HG02642 (cell line): Measurements from ENCODE around the gene ANXA5.

ENCODE experiments used
- ATAC-seq: cut with Tn5 transposase; IDR thresholded peaks from one replicate; pipeline ENCODE4 v1.9.1; 2021; ENCODE audit warnings: mild to moderate bottlenecking; ENCODE audit not compliant: unreplicated experiment, poor library complexity

Gene ANXA5

GRCh38 chr4:121712783-121713182 is 16.0 kb upstream of the ANXA5 start:
- ATAC-seq: no peak

DNA sequence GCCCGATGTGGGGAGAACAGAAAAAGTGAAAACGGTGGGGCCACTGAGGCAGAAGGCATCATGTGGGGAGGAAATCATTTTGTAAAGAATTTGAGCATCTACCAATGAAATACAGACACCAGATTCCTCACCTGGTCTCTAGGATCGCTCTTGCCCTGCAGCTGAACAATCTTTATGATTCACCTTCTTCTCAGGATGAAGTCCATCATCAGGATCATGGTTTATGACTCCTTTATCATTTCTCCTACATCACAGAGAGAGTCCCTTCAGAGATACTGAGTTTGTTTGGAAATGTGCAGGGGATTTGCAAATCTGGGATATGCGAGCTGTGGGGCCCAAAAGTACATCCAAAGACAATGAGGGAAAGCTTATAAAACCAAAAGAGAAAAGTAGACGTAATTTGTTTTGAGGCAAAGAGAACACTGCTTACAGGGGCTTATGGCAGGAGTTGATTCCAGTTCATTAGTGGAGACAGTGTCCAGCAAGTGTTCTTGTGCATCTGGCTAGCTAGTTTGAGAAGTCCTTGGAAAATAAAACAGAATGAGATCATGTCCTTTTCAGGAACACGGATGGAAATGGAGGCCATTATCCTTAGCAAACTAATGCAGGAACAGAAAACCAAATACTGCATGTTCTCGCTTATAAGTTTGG is 15.3 kb upstream of the ANXA5 start:
- no peak for ATAC-seq

- peak; percentile 98 for ATAC-seq
These were observed 14.7 kb upstream of the ANXA5 start for GRCh38 chr4:121711263-121712000.

GRCh38 chr4:121709766-121710405 is 13.1 kb upstream of the ANXA5 start:
- ATAC-seq: no peak

GRCh38 chr4:121707344-121707743 is 10.6 kb upstream of the ANXA5 start:
- no peak for ATAC-seq

- ATAC-seq: no peak
These were observed 9.8 kb upstream of the ANXA5 start for GRCh38 chr4:121706595-121707021.

DNA sequence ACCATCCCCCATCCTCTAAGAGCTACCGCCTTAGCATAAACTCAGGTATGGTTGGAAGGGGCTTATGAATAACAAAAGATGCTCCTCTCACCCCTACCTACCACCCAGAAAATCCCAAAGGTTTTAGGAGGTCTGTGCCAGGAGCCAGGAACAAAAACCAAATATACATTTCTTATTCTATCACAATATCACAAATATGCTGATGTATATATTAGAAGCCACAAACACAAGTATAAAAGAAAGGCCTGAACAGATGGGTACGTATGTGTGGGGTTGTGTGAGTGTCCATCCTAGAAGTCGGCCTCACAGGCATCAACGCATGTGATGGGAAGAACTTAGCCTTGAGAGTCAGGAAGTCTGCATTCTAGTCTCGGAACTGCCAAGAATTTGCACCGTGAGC is 8.7 kb upstream of the ANXA5 start:
- ATAC-seq: no peak

GRCh38 chr4:121702136-121702535 is 5.4 kb upstream of the ANXA5 start:
- ATAC-seq: no peak

- no peak for ATAC-seq
These were observed 4.5 kb upstream of the ANXA5 start for GRCh38 chr4:121701263-121701662.

DNA sequence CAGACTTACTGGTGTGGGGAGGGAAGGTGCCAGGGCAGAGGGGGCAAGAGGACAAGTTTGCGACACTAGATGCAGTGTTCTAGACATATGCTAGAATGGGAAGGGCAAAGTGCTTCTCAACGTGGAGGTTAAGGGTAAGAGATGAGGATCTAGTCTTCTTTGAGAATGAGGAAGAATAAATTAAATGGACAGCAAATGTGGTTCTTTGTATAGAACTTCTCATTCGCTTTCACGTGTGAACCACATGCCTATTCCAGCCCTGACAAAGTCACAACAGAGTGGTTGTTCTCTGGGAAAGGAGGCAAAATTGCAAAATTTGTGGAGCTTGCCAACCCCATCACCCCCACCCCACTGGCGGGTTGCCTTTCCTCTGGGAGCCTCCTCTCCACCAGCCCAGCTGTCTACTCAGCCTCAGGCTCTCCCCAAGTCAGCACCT is 1.5 kb upstream of the ANXA5 start:
- no peak for ATAC-seq

GRCh38 chr4:121697564-121697963 is 784 bp upstream of the ANXA5 start:
- ATAC-seq: peak; percentile 11

- ATAC-seq: peak; percentile 33
These were observed 605 bp downstream of the ANXA5 start for GRCh38 chr4:121696170-121696580.

GRCh38 chr4:121693886-121694285 is 2.9 kb downstream of the ANXA5 start:
- no peak for ATAC-seq

- ATAC-seq: no peak
These were observed 3.3 kb downstream of the ANXA5 start for GRCh38 chr4:121693450-121693849.

GRCh38 chr4:121692261-121692660 is 4.5 kb downstream of the ANXA5 start:
- ATAC-seq: no peak

- no peak for ATAC-seq
These were observed 6.8 kb downstream of the ANXA5 start for GRCh38 chr4:121690001-121690400.

DNA sequence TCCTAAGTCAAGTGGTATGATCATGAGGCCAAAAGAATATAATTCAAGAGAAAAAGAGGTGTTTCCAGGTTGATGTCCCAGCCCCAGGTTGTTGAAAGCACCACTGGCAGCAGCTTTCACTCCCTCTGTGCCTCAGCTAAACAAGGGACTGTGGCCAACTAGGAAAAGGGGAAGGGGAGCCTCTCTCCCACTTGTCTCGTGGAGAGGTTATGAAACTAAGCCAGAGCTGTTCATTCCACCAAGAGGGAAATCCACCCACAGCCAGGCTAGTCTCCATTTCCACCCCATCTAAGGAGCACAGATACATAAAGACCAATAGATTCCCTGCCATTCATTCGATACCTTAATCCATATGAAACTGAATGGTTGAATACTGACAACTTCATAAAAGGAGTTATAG is 8.1 kb downstream of the ANXA5 start:
- no peak for ATAC-seq

DNA sequence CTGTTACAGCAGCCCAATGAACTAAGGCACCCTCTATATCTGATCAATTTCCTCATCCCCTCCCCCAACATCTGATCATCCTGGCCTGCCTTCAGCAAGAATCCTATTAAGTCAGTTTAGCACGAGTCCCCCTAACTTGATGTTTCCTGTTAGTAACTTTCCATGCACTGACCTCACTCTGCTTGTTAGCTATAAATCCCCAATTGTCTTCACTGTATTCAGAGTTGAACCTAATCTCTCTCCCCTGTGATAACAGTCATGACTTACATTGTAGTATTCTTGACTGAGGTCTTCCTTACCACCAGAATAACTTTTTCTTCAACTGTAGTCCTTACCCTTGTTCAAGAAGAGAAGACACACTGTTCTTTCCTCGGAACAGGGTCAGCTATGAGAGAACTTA is 8.5 kb downstream of the ANXA5 start:
- no peak for ATAC-seq

GRCh38 chr4:121686255-121686654 is 10.5 kb downstream of the ANXA5 start:
- no peak for ATAC-seq

DNA sequence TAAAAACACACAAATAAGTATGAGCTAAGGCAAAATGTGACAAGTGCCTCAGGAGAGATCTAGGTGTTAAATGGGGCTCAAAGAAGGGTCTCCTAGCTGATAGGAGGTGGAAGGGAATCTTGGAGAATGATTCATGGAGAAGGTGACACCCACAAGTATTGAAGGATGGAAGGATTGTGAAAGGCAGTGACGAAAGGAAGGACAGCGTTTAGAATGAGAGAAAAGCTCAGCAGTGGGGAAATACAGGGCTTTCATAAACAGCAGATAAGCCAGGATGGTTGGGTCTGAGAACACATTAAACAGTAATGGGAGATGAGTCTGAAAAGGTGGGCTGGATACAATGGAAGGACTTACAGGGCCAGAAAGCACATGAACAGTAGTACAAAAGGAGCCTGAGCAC is 11.5 kb downstream of the ANXA5 start:
- no peak for ATAC-seq

GRCh38 chr4:121684561-121684960 is 12.2 kb downstream of the ANXA5 start:
- no peak for ATAC-seq
